GM21423 (cell line): Measurements from ENCODE around the gene NT5M.
"Not testable (repeated sequence)": the region's sequence is repeated elsewhere in the genome, so short reads cannot be mapped to it uniquely, and the experiment has no call there.

Experiments used
- ATAC-seq: cut with Tn5 transposase; IDR thresholded peaks from one replicate; pipeline ENCODE4 v1.9.1; 2021; ENCODE audit warnings: mild to moderate bottlenecking, moderate library complexity; ENCODE audit not compliant: unreplicated experiment

Gene NT5M

DNA sequence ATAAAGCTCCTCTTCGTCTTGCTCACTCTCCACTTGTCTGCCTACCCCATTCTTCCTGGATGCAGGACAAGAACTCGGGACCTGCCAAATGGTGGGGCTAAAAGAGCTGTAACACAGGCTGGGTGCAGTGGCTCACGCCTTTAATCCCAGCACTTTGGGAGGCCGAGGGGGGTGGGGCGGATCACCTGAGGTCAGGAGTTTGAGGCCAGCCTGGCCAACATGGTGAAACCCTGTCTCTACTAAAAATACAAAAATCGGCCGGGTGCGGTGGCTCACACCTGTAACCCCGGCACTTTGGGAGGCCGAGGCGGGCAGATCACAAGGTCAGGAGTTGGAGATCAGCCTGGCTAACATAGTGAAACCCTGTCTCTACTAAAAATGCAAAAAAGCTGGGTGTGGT lies 1.5 kb upstream of the NT5M start:
- not testable (repeated sequence) for ATAC-seq

DNA sequence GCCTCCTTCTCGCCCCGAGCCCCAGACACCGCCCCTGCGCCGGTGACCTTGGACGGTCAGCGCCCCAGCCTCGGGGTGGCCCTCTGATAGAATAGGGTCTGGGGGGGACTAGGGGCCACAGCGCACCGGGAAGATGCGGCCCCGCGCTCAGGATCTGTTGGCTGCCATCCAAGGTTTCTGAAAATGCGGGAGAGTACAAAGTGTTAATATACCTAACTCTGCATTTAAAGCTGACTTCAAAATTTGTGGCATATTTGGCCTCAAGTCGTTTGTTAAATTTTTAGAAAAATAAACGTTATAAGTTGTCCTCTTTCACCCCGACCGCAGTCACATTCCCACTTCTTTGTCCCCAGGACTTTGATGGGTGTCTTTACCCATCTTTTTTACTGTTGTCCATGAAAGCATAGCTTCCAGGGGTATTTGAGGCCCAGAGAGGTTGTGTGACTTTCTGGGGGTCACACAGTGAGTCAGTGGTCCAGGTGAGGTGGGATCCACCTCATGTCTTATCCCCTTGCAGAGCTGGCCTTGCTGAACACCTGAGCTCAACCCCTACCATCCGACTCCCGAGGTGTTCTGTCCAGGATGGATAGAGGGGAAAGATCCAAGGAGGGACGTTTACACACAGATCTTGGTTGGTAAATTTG lies 796 bp downstream of the NT5M start:
- no peak for ATAC-seq

DNA sequence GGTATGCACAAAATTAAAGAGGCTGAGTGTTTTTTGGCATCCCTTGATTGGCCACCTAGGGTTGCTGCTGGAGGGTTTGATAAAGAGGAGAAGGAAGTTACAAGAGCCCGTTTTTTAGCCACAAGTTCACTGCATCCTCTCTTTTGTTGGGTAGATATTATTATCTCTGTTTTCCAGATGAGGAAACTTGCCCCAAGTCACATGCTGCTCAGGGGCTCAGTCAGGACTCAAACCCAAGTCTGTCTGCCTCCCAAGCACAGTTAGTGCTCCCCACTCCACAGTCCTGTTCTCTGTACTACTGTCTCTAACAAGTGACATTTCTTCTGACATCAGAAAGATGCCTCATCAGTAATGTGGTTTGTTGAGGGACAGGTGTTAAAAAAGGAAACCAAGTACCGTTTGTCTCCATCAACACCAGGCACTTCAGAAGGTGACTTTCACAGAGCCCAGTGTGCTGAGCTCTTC lies 1.4 kb downstream of the NT5M start:
- ATAC-seq, result no peak

DNA sequence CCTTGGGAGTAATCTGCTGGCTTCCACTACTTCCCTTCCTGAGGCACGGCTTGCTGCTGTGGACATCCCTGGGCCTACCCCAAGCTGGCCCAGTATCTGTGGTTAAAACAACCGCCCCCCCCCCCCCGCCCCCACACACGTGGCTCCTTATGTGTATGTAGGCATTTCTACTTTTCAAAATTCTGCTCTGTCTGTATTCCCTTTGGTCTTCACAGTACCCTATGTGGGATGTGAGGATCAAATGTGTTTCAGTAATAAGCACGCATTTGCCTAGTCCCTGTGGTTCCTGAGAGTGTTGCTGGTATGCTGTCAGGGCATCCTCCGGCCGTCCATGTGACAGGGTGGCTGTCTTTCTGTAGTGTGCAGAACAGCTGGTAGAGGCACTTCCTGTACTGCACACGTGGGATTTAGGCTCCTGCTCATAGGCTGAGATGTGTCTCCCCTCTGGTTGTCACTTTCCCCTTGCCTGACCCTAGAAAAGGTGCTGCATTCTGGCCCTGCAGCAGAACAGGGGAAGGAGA lies 2.2 kb downstream of the NT5M start:
- peak; percentile 72 for ATAC-seq

DNA sequence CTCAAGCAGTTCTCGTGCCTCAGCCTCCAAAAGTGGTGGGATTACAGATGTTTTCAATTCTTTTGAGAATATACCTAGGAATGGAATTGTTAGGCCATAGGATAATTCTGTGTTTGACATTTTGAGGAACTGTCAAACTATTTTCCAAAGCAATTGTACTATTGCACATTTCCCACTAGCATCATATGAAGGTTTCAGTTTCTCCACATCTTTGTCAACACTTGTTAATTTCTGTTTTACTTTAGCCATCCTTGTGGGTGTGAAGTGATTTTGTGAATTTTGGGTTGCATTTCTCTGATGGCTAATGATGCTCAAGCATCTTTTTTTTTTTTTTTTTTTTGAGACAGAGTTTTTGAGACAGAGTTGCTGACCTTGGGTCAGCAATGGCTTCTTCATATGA lies 6.2 kb downstream of the NT5M start:
- no peak for ATAC-seq

DNA sequence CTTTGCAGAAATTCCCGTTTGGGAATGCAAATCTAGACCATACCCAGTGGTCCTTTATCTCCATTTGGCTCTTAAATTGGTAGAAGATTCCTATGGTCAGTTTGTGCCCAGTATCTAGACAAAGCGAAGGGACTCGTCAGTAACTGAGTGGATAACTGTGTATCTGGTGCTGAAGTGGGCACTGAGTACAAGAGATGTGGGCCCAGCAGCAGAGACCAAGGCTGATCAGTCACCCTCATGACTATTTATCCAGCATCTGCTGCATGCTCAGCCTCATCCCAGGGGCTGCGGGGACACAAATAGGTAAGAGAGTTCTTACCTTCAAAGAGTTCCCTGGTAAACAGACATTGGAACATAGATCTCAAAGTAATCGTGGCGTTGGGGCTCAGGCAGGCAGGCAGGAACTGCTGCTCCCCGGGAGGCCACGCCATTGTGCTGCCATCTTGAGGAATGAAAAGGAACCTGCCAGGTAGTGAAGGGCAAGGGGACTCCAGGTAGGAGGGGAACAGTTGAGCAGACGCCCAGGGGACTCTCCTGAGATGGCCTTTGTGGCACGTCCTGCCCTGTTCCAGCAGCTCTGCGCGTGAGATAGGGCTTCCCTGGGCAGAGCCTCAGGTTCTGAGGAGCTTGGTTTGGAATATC lies 10.3 kb downstream of the NT5M start:
- ATAC-seq, result no peak

DNA sequence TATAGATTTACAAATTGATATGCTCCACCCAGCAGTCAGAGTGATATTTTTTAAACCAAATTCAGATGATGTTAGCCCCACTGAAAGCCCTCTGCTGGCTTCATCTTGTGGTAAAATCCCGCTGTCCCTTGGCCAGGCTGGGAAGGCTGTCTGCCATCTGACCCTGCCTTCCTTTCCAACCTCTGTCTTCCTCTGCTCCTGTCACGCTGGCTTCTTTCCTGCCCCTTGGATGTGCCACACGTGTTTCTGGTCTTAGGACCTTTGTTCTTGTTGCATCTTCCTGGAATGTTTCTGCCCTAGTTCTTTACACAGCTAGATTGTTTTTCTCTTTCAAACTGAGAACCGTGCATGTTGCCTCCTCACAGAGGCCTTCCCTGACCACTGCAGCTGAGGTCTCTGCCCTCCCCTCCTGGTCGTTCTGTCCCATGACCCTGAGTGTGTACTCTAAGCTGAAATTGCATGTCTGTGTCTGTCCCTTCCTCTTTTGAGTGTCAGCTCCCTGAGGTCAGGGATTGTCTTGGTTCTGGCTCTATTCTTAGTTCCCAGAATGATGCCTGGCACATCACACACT lies 11.4 kb downstream of the NT5M start:
- no peak for ATAC-seq

DNA sequence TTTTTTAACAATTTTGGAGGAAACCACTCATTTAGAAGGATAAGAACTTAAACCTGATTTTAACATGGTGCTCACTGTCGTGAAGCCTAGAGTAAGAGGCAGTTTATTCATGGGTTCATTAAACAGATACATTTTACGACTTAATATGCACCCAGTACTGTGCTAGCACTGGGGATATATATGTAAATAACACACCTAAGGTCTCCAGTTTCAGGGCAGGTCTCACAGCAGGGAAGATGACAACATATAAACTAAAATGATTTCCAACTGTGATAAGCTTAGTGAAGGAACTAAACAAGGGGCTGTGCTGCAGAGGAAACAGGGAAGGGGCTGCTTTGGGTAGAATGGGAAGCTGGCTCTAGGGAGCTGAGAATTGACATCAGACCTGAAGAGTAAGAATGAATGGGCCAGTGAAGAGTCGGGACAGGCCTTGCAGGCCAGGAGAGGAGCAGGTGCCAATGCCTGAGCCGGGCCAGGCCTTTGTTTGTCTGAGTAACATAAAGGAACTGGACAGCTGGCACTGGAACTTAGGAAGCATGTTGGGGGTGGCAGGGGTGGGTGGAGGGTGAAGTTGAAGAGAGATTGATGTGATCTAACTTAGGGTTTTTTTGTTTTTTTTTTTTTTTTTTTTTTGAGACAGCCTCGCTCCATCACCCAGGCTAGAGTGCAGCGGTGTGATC lies 12.1 kb downstream of the NT5M start:
- ATAC-seq, result no peak

DNA sequence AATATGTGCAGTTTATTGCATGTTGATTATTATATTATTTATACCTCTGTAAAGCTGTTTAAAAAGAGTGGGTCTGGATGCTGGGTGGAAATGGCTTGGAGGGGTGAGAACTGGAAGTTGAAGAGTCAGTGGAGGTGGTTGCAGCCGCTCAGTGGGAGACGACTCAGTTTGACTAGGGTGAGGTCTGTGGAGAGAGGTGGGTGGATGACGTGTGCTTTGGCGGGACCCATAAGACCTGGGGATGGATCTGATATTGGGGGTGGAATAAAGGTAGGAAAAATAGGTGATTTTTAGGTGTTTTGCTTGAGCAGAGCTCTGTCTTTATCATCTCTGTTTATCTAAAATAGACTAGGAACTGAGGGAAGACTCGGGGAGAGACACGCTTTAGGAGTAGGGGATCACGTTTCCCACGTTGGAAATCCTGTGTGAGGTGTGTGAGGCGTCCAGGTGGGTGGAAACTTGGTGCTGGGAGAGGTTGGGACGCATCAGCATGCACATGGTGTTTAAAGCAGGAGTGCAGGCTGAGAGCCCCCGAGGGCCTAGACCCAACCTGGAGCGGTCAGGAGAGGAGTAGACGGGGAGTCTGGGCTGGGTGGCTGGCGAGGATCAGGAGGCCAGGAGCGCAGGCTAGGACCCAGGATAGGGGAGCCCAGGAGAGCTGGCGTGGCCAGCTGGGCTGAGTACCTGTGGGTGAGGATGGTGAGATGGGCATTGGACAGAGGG lies 17.2 kb downstream of the NT5M start:
- no peak for ATAC-seq

DNA sequence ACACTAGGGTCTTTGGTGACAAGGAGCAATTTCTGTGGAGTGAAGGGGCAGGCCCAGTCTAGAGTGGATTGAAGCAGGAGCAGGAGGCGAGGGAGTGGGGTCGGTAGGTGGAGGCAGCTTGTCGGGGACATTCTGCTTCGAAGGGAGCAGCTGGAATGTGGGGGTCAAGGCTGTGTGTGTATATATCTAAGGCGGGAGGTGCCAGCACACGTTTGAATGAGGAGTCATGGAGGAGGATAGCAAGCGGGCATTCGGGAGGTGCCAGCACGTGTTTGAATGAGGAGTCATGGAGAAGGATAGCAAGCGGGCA lies 17.7 kb downstream of the NT5M start:
- no peak for ATAC-seq

DNA sequence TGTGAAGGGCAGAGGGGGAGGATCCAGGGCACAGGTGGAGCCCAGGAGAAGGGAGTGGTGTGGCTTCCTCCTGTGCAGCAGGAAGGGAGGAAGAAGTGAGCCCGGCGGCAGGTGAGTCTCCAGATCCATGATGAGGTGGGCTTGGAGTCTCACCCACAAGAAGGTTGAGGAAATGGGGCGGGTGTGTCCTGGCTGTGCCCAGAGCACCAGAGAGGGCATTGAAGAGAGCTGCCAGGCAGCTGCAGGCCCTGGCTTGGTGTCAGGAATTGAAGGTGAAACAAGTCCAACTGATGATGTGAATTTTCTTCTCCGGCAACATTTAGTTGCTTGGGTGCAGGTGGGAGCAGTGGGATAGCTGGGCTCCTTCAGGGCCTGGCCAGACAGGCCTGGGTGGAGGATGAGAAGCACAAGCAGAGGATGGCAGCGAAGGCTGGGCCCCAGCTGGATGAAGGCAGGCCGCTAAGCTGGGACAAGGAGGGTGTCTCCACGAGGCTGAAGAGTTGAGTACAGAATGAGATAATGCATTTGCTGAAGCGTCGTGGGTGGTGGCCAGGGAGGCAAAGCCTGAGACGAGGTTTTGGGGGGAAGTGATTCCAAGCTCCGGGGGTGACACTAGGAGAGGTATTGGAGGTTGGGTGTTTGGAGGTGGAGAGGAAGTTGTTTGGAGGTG lies 18.3 kb downstream of the NT5M start:
- ATAC-seq, result no peak

DNA sequence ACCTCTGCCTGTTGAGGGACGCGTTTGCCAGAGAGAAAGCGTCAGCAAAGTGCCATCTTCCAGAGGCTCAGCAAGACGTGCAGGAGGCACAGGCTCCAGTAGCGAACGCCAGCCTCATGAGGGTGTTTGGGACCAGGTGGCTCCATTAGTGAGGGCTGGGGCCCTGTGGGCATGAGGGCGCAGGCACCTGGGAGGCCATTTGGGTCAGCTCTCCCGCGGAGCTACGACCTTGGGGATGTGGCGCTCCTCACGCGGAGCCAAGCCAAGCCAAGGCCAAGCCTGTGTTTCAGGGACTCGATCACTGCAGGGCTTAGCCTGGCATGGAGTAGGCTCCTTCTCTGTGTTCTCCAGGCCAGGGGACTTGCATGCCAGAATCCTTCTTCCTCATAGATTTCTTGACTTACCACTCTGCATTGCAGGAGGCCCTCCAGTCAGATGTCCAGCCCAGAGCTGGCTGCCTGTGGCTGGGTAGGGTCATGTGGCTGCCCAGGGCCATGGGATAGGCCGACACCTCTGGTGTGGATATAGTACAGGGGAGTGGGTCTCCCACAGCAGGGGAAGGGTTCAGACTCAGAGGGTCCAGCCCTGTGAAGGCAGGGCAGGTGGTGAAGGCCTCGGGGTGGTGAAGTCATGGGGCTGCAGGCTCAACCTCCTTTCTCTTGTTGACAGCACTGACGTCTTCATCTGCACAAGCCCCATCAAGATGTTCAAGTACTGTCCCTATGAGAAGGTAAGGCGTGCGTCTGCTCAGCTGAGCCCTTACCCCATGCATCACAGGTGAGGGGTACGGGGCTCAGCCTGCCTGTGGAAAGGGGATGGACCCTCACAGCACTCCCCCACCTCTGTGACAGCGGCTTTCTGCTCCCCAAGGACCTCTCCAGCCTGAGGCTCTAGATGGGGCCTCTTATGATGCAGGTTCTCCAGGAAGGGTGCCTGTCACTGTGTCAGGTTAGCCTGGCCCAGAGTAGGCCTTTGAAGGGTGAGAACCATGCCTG lies 19.6 kb downstream of the NT5M start:
- no peak for ATAC-seq

DNA sequence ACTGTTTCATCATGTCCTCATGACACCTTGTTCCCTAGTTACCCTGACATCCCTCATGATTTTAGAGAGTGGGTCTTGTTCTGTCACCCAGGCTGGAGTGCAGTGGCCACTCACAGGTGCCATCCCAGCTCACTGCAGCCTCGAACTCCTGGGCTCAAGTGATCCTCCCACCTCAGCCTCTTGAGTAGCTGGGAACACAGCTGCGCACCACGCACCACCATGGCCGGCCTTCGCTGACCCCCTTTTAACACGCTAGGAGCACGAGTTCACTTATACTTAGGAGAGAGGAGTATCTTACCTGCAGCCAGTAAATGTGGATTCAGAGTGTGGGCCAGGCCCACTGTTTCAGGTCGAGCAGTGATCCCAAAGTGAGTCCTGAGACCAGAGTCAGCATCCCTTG lies 21.4 kb downstream of the NT5M start:
- ATAC-seq, result no peak

DNA sequence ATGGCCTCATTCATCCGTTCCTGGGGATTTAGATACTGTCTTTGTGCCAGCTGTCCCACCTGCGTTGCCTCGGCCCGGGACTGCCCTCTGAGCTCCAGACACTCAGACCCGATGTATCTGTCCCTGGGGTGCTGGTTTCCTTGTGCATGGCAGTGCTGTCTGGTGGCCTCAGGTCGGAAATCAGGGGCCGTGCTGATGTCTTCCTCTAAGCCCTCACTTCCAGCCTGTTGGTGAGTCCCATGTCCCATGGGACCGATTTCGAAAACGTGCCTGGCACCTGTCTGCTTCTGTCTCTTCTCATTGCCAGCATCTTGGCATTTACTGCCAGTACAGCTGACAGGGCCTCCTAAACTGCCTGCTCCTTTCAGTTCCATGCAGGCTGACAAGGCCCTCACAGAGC lies 22.1 kb downstream of the NT5M start:
- ATAC-seq, result no peak

DNA sequence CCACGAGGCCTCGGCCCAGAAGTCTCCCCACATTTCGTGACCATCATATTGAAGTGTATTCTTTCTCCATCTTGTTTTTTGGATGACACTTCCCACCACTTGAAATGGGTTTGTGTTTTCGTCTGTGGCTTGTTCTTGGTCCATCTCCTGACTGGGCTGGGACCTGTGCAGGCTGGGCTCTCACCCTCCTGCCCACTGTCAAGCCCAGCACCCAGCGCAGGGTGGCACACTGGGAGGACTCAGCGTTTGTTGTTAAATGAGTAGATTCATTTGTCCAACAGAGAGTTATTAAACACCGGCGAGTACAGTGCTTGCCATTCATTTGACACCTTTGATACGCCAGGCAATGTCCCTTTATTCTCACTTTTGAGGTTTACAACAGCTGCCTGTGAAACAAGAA lies 22.6 kb downstream of the NT5M start:
- ATAC-seq, result no peak

DNA sequence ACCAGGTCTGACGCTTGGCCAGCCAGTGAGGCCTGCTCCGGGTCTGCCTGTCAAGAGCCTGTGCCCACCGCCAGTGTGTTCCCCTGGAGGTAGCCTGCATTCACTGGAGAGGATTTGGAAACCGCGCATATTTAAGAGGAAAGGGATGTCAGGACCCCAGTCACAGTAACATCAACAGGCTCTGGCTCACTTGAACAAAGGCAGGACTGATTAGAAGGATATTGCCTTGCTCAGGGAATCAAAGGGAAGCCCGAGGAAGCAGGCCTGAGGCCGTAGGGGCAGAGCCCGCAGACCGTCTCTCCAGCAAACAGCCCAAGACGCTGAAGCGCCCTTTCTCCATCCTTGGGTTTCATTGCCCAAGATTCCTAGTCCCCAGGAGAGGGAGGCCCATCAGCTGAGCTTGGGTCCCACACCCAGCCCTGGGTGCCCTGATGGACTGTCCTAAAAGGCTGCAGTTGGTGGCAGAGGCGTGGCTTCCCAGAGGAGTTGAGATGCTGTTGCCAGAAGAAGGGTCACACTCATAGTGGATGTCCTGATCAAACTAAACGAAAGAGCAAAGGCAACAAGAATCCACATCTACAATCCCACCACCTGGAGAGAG lies 23.2 kb downstream of the NT5M start:
- ATAC-seq, result no peak

DNA sequence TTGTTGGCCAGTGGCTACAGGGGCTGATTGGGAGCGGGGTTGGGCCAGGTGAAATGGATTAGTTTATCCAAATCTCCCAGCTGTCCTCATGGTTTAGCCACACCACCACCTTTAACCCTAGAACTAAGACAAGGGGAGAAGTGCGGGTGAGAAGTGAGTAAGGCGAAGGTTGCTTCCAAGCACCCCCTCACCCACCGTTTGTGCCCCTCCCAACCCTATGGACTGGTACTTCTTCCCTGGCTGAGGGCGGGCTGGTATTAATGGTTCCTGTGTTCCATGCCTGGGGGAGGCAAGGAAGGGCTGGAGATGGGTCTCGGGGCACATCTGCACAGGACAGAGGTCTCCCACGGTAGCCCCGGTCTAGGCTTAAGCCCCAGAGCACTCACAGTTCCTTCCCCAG lies 25.1 kb downstream of the NT5M start:
- ATAC-seq, result no peak

DNA sequence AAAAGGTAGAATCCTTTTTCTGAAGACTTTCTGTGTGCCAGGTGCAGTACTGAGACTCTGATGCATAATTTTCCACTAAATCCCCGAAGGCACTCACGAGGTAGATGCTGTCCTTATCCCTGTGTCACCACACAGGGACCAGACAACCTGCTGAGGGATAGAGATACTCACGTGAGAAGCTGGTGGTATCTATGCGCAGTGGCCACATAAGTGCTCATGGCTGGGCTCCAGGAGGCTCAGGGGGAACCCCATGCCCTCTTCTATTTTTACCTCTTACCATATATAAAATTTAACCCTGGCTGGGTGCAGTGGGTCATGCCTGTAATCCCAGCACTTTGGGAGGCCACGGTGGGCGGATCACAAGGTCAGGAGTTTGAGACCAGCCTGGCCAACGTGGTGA lies 38.3 kb downstream of the NT5M start:
- ATAC-seq, result no peak
